Liver (tissue), 9 donors: ENCODE results near the gene CTNNA2. TPM values are rescaled to one million over a fixed set of nuclear protein-coding genes. Genes with fewer than 3 reads are reported as not detected.

Source experiments
- DNase-seq: peaks from one replicate; pipeline ENCODE4 v3.0.0-alpha.2; 2017; ENCODE audit warnings: low spot score
- H3K27ac ChIP-seq, 2 donors: one replicate each; pipeline ENCODE4 v1.7.0; 2013; ENCODE audit warnings: inconsistent platforms in 2 of 2, low read length in 2 of 2, control low read depth in 1 of 2, low read depth in 1 of 2, mild to moderate bottlenecking in 1 of 2
- H3K27me3 ChIP-seq, 4 donors: one replicate each; pipeline versions ENCODE4 v1.6.1 to v1.7.0; 2013; ENCODE audit warnings: low read length in 3 of 4, inconsistent platforms in 1 of 4, mild to moderate bottlenecking in 1 of 4, moderate library complexity in 1 of 4; ENCODE audit not compliant: control insufficient read depth in 4 of 4, insufficient read depth in 4 of 4
- H3K36me3 ChIP-seq, 4 donors: one replicate each; pipeline versions ENCODE4 v1.6.1 to v1.7.0; 2013; ENCODE audit warnings: low read length in 3 of 4, mild to moderate bottlenecking in 3 of 4, low read depth in 1 of 4, moderate library complexity in 1 of 4; ENCODE audit not compliant: control insufficient read depth in 4 of 4, insufficient read depth in 3 of 4
- H3K4me1 ChIP-seq, 4 donors: one replicate each; pipeline versions ENCODE4 v1.6.1 to v1.7.0; 2013; ENCODE audit warnings: low read length in 3 of 4, mild to moderate bottlenecking in 3 of 4, moderate library complexity in 1 of 4; ENCODE audit not compliant: control insufficient read depth in 4 of 4, insufficient read depth in 4 of 4
- H3K4me3 ChIP-seq, 3 donors: one replicate each; pipeline versions ENCODE4 v1.6.1 to v1.7.0; 2013; ENCODE audit warnings: low read length in 3 of 3, control low read depth in 1 of 3, low read depth in 1 of 3, mild to moderate bottlenecking in 1 of 3
- H3K9ac ChIP-seq, 2 donors: one replicate each; pipeline ENCODE4 v1.7.0; 2013; ENCODE audit warnings: low read length in 2 of 2, mild to moderate bottlenecking in 2 of 2, moderate library complexity in 2 of 2, control low read depth in 1 of 2, low read depth in 1 of 2
- H3K9me3 ChIP-seq, 4 donors: one replicate each; pipeline versions ENCODE4 v1.6.1 to v1.7.0; 2013; ENCODE audit warnings: low read length in 3 of 4; ENCODE audit not compliant: control insufficient read depth in 4 of 4
- ATF3 ChIP-seq: IDR thresholded peaks from 2 replicates; pipeline ENCODE4 v1.6.1; 2016; ENCODE audit warnings: antibody characterized with exemption
- EGR1 ChIP-seq, 2 donors: IDR thresholded peaks; 2 replicates each; pipeline ENCODE4 v1.6.1; 2016 to 2018; ENCODE audit warnings: antibody characterized with exemption in 2 of 2, low read depth in 2 of 2
- FOXA2 ChIP-seq: IDR thresholded peaks from 2 replicates; pipeline ENCODE4 v1.6.1; 2016; ENCODE audit warnings: antibody characterized with exemption
- HNF4A ChIP-seq, 2 donors: conservative IDR thresholded peaks; 2 replicates each; pipeline ENCODE4 v1.6.1; 2016; ENCODE audit warnings: antibody characterized with exemption in 2 of 2, mild to moderate bottlenecking in 2 of 2
- HNF4G ChIP-seq: IDR thresholded peaks from 2 replicates; pipeline ENCODE4 v1.6.1; 2016; ENCODE audit warnings: antibody characterized with exemption
- JUND ChIP-seq, 2 donors: IDR thresholded peaks; 2 replicates each; pipeline ENCODE4 v1.6.1; 2016; ENCODE audit warnings: antibody characterized with exemption in 2 of 2
- NR2F2 ChIP-seq: IDR thresholded peaks from 2 replicates; pipeline ENCODE4 v1.6.1; 2016; ENCODE audit warnings: antibody characterized with exemption
- RAD21 ChIP-seq, 2 donors: IDR thresholded peaks; 2 replicates each; pipeline ENCODE4 v1.6.1; 2016; ENCODE audit warnings: antibody characterized with exemption in 2 of 2, mild to moderate bottlenecking in 2 of 2
- REST ChIP-seq: IDR thresholded peaks from 2 replicates; pipeline ENCODE4 v1.6.1; 2016; ENCODE audit warnings: antibody characterized with exemption, mild to moderate bottlenecking
- RXRA ChIP-seq, 2 donors: IDR thresholded peaks; 2 replicates each; pipeline ENCODE4 v1.6.1; 2017 to 2018; ENCODE audit warnings: antibody characterized with exemption in 2 of 2, mild to moderate bottlenecking in 1 of 2
- SP1 ChIP-seq: IDR thresholded peaks from 2 replicates; pipeline ENCODE4 v1.6.1; 2018; ENCODE audit warnings: antibody characterized with exemption, mild to moderate bottlenecking
- TAF1 ChIP-seq: conservative IDR thresholded peaks from 2 replicates; pipeline ENCODE4 v1.6.1; 2016; ENCODE audit warnings: antibody characterized with exemption, mild to moderate bottlenecking
- YY1 ChIP-seq: IDR thresholded peaks from 2 replicates; pipeline ENCODE4 v1.6.1; 2016; ENCODE audit warnings: antibody characterized with exemption, mild to moderate bottlenecking
- ZBTB33 ChIP-seq: IDR thresholded peaks from 2 replicates; pipeline ENCODE4 v1.6.1; 2016; ENCODE audit warnings: antibody characterized with exemption
- polyA plus RNA-seq, 2 donors: library from polyadenylated mRNA; stranded (reverse) in 1 of 2; unstranded in 1 of 2; fragments of 200-250 nt in 1 of 2; fragments of >200 nt in 1 of 2; fragmentation: Nextera tagmentation in 1 of 2; extraction: Ambion mirVana in 1 of 2; gene quantifications; one replicate each; pipeline versions ENCODE4 v1.2.1 to v1.2.3, GENCODE V29; 2013 to 2015
- total RNA-seq, 2 donors: library from RNA; depleted of rRNA; stranded (reverse); fragments of >200 nt; gene quantifications; one replicate each; pipeline ENCODE4 v1.2.3, GENCODE V29; 2014
- donor health status: healthy.
- donor health status: healthy.
- donor health status: healthy.
- donor health status: healthy.
- donor health status: healthy.

The CTNNA2 gene
- total and polyA plus RNA-seq, 4 donors, result 0.05 TPM; not detected in 3

- TF ChIP-seq REST, result no peak
- no peak for TF ChIP-seq HNF4G
- no peak for TF ChIP-seq RAD21 (IDR thresholded peaks at IDR 0.05)
- TF ChIP-seq TAF1, result no peak
- no peak for TF ChIP-seq JUND (IDR thresholded peaks at IDR 0.05)
- no peak for TF ChIP-seq FOXA2
- TF ChIP-seq YY1, result no peak
Observed at GRCh38 chr2:79702905-79703304, 190.1 kb downstream of the CTNNA2 start (continued).

- Histone ChIP-seq H3K27ac (no peak overlapping the region), H3K9me3 (no peaks in the 10 kb centered on the region), H3K4me1 (no peaks in the 10 kb centered on the region), H3K36me3 (no peaks in the 10 kb centered on the region), H3K4me3 (no peak overlapping the region), H3K27me3 (peaks cover 0 to 2% (median 0%) of the 10 kb centered on the region in 4 donors), H3K9ac (no peak overlapping the region)
- DNase-seq, result no peak
- TF ChIP-seq SP1, result no peak
- no peak for TF ChIP-seq TAF1
- TF ChIP-seq NR2F2, result no peak
- TF ChIP-seq HNF4A (conservative IDR thresholded peaks at IDR 0.05), result no peak
- no peak for TF ChIP-seq ZBTB33
- no peak for TF ChIP-seq REST
- TF ChIP-seq HNF4G, result no peak
- no peak for TF ChIP-seq ATF3
- no peak for TF ChIP-seq EGR1 (IDR thresholded peaks at IDR 0.05; ENCODE audit: low read depth in 2 of 2)
- TF ChIP-seq RXRA (IDR thresholded peaks at IDR 0.05), result no peak
Observed at GRCh38 chr2:79711098-79711497, 198.2 kb downstream of the CTNNA2 start.
